GM23338 (cell line): ENCODE results near the gene JPH4. TPM values are rescaled to one million over a fixed set of nuclear protein-coding genes. Genes with fewer than 3 reads are reported as not detected.

Source experiments
- ATAC-seq: fragments of 200-7000 bp; cut with Tn5 transposase; 3 replicates; pipeline ENCODE4 v1.9.1; 2020
- DNase-seq: peaks from one replicate; pipeline ENCODE4 v3.0.0-alpha.2; 2015; ENCODE audit warnings: low spot score
- H2AFZ ChIP-seq: fragments of 200-600 bp; sonication (generic); 2 replicates; pipeline ENCODE4 v1.8.0; 2016; ENCODE audit warnings: antibody characterized with exemption, mild to moderate bottlenecking, moderate library complexity
- H3F3A ChIP-seq: fragments of 200-600 bp; sonication (generic); replicated peaks from 2 replicates; pipeline ENCODE4 v1.8.0; 2017; ENCODE audit warnings: antibody characterized with exemption, mixed run types, low read depth
- H3K27ac ChIP-seq: fragments of 200-600 bp; sonication (generic); 2 replicates; pipeline ENCODE4 v1.6.1; 2016; ENCODE audit warnings: low read depth
- H3K27me3 ChIP-seq: fragments of 200-600 bp; sonication (generic); 2 replicates; pipeline ENCODE4 v1.8.0; 2016; ENCODE audit warnings: mild to moderate bottlenecking, mixed run types, moderate library complexity; ENCODE audit not compliant: insufficient read depth
- H3K36me3 ChIP-seq: fragments of 200-600 bp; sonication (generic); 2 replicates; pipeline ENCODE4 v1.8.0; 2016; ENCODE audit warnings: mild to moderate bottlenecking; ENCODE audit not compliant: insufficient read depth
- H3K4me1 ChIP-seq: fragments of 200-600 bp; sonication (generic); 2 replicates; pipeline ENCODE4 v1.8.0; 2016; ENCODE audit warnings: mild to moderate bottlenecking, moderate library complexity; ENCODE audit not compliant: insufficient read depth
- H3K4me2 ChIP-seq: fragments of 200-600 bp; sonication (generic); 2 replicates; pipeline ENCODE4 v1.7.1; 2017; ENCODE audit warnings: mixed run types
- H3K4me3 ChIP-seq: fragments of 200-600 bp; sonication (generic); 2 replicates; pipeline ENCODE4 v1.6.1; 2016; ENCODE audit warnings: mixed run types
- H3K79me2 ChIP-seq: fragments of 200-600 bp; sonication (generic); replicated peaks from 2 replicates; pipeline ENCODE4 v1.8.0; 2017; ENCODE audit warnings: mild to moderate bottlenecking; ENCODE audit not compliant: insufficient read depth
- H3K9me2 ChIP-seq: fragments of 200-600 bp; sonication (generic); 2 replicates; pipeline ENCODE4 v1.8.0; 2017; ENCODE audit not compliant: insufficient read depth
- H4K20me1 ChIP-seq: fragments of 200-600 bp; sonication (generic); replicated peaks from 2 replicates; pipeline ENCODE4 v1.8.0; 2017; ENCODE audit warnings: mild to moderate bottlenecking; ENCODE audit not compliant: insufficient read depth
- H3K27ac Mint-ChIP-seq: 2 replicates; pipeline ENCODE4 v1.8.0; 2020; ENCODE audit warnings: inconsistent platforms, mild to moderate bottlenecking, moderate library complexity, mixed read lengths
- H3K27me3 Mint-ChIP-seq: 3 replicates; pipeline ENCODE4 v1.8.0; 2022; ENCODE audit warnings: low read depth, mild to moderate bottlenecking, moderate library complexity, mixed read lengths, inconsistent platforms; ENCODE audit not compliant: insufficient read depth, poor library complexity
- H3K36me3 Mint-ChIP-seq: 3 replicates; pipeline ENCODE4 v1.8.0; 2021; ENCODE audit warnings: low read depth, mild to moderate bottlenecking, inconsistent platforms, moderate library complexity, mixed read lengths
- H3K4me1 Mint-ChIP-seq: 3 replicates; pipeline ENCODE4 v1.8.0; 2020; ENCODE audit warnings: mild to moderate bottlenecking, inconsistent platforms, mixed read lengths
- H3K4me3 Mint-ChIP-seq: 3 replicates; pipeline ENCODE4 v1.8.0; 2021; ENCODE audit warnings: moderate library complexity, mild to moderate bottlenecking, inconsistent platforms, mixed read lengths
- H3K9me3 Mint-ChIP-seq: 3 replicates; pipeline ENCODE4 v1.8.0; 2020; ENCODE audit warnings: moderate library complexity, mild to moderate bottlenecking, inconsistent platforms, mixed read lengths
- CREB1 ChIP-seq: fragments of 250-450 bp; sonication (Bioruptor Pico); IDR thresholded peaks from 2 replicates; pipeline ENCODE4 v1.5.0; 2020; ENCODE audit warnings: low read depth, mild to moderate bottlenecking, moderate library complexity
- CTCF ChIP-seq, 2 experiments: fragments of 200-600 bp in 1 of 2; sonication (generic) in 1 of 2; conservative IDR thresholded peaks; 2 replicates each; pipeline versions ENCODE4 v1.5.1 to v1.6.1; 2016 to 2017; ENCODE audit warnings: antibody characterized with exemption in 2 of 2, low read depth in 2 of 2, mild to moderate bottlenecking in 2 of 2, moderate library complexity in 1 of 2
- ETS1 ChIP-seq: IDR thresholded peaks from 2 replicates; pipeline ENCODE4 v1.6.1; 2016; ENCODE audit warnings: antibody characterized with exemption
- EZH2 ChIP-seq: fragments of 200-600 bp; sonication (generic); IDR thresholded peaks from one replicate; pipeline ENCODE4 v1.8.0; 2017; ENCODE audit warnings: antibody characterized with exemption, mild to moderate bottlenecking, low read depth; ENCODE audit not compliant: unreplicated experiment
- EZH2phosphoT487 ChIP-seq: fragments of 200-600 bp; sonication (generic); IDR thresholded peaks from one replicate; pipeline ENCODE4 v1.8.1; 2018; ENCODE audit warnings: antibody characterized with exemption; ENCODE audit not compliant: unreplicated experiment
- JUNB ChIP-seq: IDR thresholded peaks from one replicate; pipeline ENCODE4 v1.6.1; 2016; ENCODE audit warnings: antibody characterized with exemption; ENCODE audit not compliant: unreplicated experiment
- NANOG ChIP-seq: IDR thresholded peaks from 2 replicates; pipeline ENCODE4 v1.6.1; 2016; ENCODE audit warnings: antibody characterized with exemption, borderline replicate concordance
- POLR2AphosphoS5 ChIP-seq: IDR thresholded peaks from 2 replicates; pipeline ENCODE4 v1.6.1; 2016; ENCODE audit warnings: antibody characterized with exemption, low read depth
- REST ChIP-seq: IDR thresholded peaks from one replicate; pipeline ENCODE4 v1.6.1; 2018; ENCODE audit warnings: antibody characterized with exemption; ENCODE audit not compliant: unreplicated experiment
- STAT1 ChIP-seq: IDR thresholded peaks from one replicate; pipeline ENCODE4 v1.6.1; 2016; ENCODE audit warnings: antibody characterized with exemption; ENCODE audit not compliant: unreplicated experiment
- ZNF114 ChIP-seq: fragments of 250-450 bp; sonication (Bioruptor Pico); IDR thresholded peaks from 2 replicates; pipeline ENCODE4 v1.5.0; 2020; ENCODE audit warnings: mild to moderate bottlenecking, moderate library complexity
- ZNF331 ChIP-seq: fragments of 250-450 bp; sonication (Bioruptor Pico); IDR thresholded peaks from 2 replicates; pipeline ENCODE4 v1.5.0; 2020; ENCODE audit warnings: low read depth, mild to moderate bottlenecking, moderate library complexity
- polyA plus RNA-seq: library from polyadenylated mRNA; unstranded; fragments of >200 nt; fragmentation: Nextera tagmentation; extraction: Ambion mirVana; gene quantifications from 2 replicates; pipeline ENCODE4 v1.2.1, GENCODE V29; 2016
- total RNA-seq: library from RNA; depleted of rRNA; stranded (reverse); fragments of >200 nt; shearing (Covaris generic); gene quantifications from 2 replicates; pipeline ENCODE4 v1.2.3, GENCODE V29; 2014
- TF ChIP-seq, protein P1 (sequence below): fragments of 250-450 bp; sonication (Bioruptor Pico); IDR thresholded peaks from 2 replicates; pipeline ENCODE4 v1.5.0; 2020; ENCODE audit warnings: mild to moderate bottlenecking, moderate library complexity

The JPH4 gene
- total and polyA plus RNA-seq, 2 experiments from 2014 or later, result 11.0 to 29.9 TPM

DNA sequence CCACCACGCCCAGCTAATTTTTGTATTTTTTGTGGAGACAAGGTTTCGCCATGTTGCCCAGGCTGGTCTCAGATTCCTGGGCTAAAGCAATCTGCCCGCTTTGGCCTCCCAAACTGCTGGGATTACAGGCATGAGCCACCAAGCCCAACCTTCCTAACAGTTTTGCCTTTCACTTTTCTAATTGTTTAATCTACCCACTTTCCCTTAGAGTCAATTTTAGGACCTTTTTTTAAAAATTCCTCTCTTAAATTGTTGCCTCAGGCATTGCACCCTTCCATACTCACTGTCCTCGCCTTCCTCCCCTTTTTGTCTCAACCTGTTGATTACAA lies 38.5 kb downstream of the JPH4 start:
- peak overlapping the region; percentile 96; the same call in 1 of the 2 replicates for H3K27ac Mint-ChIP-seq
- no peak for TF ChIP-seq CREB1 (CRISPR knock-in tag)
- TF ChIP-seq JUNB, result no peak
- no peak for TF ChIP-seq EZH2phosphoT487
- no peak for TF ChIP-seq ZNF331 (CRISPR knock-in tag)
- TF ChIP-seq EZH2, result no peak
- no peak for TF ChIP-seq NANOG
- TF ChIP-seq, protein P1, sequence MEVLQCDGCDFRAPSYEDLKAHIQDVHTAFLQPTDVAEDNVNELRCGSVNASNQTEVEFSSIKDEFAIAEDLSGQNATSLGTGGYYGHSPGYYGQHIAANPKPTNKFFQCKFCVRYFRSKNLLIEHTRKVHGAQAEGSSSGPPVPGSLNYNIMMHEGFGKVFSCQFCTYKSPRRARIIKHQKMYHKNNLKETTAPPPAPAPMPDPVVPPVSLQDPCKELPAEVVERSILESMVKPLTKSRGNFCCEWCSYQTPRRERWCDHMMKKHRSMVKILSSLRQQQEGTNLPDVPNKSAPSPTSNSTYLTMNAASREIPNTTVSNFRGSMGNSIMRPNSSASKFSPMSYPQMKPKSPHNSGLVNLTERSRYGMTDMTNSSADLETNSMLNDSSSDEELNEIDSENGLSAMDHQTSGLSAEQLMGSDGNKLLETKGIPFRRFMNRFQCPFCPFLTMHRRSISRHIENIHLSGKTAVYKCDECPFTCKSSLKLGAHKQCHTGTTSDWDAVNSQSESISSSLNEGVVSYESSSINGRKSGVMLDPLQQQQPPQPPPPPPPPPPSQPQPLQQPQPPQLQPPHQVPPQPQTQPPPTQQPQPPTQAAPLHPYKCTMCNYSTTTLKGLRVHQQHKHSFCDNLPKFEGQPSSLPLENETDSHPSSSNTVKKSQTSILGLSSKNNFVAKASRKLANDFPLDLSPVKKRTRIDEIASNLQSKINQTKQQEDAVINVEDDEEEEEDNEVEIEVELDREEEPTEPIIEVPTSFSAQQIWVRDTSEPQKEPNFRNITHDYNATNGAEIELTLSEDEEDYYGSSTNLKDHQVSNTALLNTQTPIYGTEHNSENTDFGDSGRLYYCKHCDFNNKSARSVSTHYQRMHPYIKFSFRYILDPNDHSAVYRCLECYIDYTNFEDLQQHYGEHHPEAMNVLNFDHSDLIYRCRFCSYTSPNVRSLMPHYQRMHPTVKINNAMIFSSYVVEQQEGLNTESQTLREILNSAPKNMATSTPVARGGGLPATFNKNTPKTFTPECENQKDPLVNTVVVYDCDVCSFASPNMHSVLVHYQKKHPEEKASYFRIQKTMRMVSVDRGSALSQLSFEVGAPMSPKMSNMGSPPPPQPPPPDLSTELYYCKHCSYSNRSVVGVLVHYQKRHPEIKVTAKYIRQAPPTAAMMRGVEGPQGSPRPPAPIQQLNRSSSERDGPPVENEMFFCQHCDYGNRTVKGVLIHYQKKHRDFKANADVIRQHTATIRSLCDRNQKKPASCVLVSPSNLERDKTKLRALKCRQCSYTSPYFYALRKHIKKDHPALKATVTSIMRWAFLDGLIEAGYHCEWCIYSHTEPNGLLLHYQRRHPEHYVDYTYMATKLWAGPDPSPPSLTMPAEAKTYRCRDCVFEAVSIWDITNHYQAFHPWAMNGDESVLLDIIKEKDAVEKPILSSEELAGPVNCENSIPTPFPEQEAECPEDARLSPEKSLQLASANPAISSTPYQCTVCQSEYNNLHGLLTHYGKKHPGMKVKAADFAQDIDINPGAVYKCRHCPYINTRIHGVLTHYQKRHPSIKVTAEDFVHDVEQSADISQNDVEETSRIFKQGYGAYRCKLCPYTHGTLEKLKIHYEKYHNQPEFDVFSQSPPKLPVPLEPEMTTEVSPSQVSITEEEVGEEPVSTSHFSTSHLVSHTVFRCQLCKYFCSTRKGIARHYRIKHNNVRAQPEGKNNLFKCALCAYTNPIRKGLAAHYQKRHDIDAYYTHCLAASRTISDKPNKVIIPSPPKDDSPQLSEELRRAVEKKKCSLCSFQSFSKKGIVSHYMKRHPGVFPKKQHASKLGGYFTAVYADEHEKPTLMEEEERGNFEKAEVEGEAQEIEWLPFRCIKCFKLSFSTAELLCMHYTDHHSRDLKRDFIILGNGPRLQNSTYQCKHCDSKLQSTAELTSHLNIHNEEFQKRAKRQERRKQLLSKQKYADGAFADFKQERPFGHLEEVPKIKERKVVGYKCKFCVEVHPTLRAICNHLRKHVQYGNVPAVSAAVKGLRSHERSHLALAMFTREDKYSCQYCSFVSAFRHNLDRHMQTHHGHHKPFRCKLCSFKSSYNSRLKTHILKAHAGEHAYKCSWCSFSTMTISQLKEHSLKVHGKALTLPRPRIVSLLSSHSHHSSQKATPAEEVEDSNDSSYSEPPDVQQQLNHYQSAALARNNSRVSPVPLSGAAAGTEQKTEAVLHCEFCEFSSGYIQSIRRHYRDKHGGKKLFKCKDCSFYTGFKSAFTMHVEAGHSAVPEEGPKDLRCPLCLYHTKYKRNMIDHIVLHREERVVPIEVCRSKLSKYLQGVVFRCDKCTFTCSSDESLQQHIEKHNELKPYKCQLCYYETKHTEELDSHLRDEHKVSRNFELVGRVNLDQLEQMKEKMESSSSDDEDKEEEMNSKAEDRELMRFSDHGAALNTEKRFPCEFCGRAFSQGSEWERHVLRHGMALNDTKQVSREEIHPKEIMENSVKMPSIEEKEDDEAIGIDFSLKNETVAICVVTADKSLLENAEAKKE, result no peak
- TF ChIP-seq CTCF (conservative IDR thresholded peaks at IDR 0.05; ENCODE audit: low read depth in 2 of 2), result no peak
- no peak for TF ChIP-seq ZNF114 (CRISPR knock-in tag)
- TF ChIP-seq POLR2AphosphoS5, result no peak
- TF ChIP-seq REST, result no peak
- no peak for TF ChIP-seq STAT1
- no peak for TF ChIP-seq ETS1
- H3K4me3 Mint-ChIP-seq, result no peak overlapping the region; the same call in 2 of the 3 replicates

More for the DNA sequence above, 38.5 kb downstream of the JPH4 start:
- DNase-seq (no peak), ATAC-seq (no peak)
- peak overlapping the region; percentile 72 for H3K27ac ChIP-seq
- no peak overlapping the region for H2AFZ ChIP-seq
- peaks cover 35% of the 10 kb centered on the region for H3K79me2 ChIP-seq
- peaks cover 11% of the 10 kb centered on the region for H3F3A ChIP-seq
- peaks cover 6% of the 10 kb centered on the region; the same call in 1 of the 2 replicates for H3K36me3 ChIP-seq
- no peaks in the 10 kb centered on the region for H3K27me3 ChIP-seq
- Mint-ChIP-seq H3K36me3 (peaks cover 41% of the 10 kb centered on the region), H3K27me3 (peaks cover 21% of the 10 kb centered on the region), H3K9me3 (no peaks in the 10 kb centered on the region; the same call in 2 of the 3 replicates), H3K4me1 (peaks cover 61% of the 10 kb centered on the region)
- peaks cover 56% of the 10 kb centered on the region for H3K4me1 ChIP-seq
- H3K9me2 ChIP-seq, result no peaks in the 10 kb centered on the region
- no peaks in the 10 kb centered on the region for H4K20me1 ChIP-seq
- no peak overlapping the region for H3K4me3 ChIP-seq
- peak overlapping the region; percentile 2; the same call in 1 of the 2 replicates for H3K4me2 ChIP-seq
